H1 (cell line): Measurements from ENCODE around the gene ZFAND3. TPM values are rescaled to one million over a fixed set of nuclear protein-coding genes. Genes with fewer than 3 reads are reported as not detected.

Source experiments
- CTCF ChIA-PET: fragments of 300-600 bp; sonication (Branson Sonifier 250); formaldehyde crosslinking; loops from one replicate; lab custom pipeline; 2021; ENCODE audit not compliant: partially characterized antibody; lab: Charles Lee
- POLR2A ChIA-PET: fragments of 300-600 bp; sonication (Branson Sonifier 250); formaldehyde crosslinking; loops from one replicate; lab custom pipeline; 2021; ENCODE audit warnings: inconsistent platforms; ENCODE audit not compliant: partially characterized antibody; lab: Charles Lee
- DNase-seq, 2 experiments: peaks; one replicate each; pipeline versions ENCODE4 v3.0.0 to v3.0.0-alpha.2; 2010 to 2022; ENCODE audit warnings: low spot score in 2 of 2, low read depth in 1 of 2, mixed read lengths in 1 of 2
- FAIRE-seq: peaks from 2 replicates; lab custom pipeline; 2011; peaks lifted over from hg19 to GRCh38; lab: Jason Lieb, UNC
- H2AFZ ChIP-seq: 2 replicates; pipeline ENCODE4 v1.8.1; 2012; ENCODE audit warnings: low read length, inconsistent platforms
- H2AK5ac ChIP-seq: 2 replicates; pipeline ENCODE4 v1.6.1; 2013; ENCODE audit warnings: low read depth, low read length
- H2BK120ac ChIP-seq: replicated peaks from 2 replicates; pipeline ENCODE3; 2013; ENCODE audit warnings: low read depth, low read length, inconsistent platforms
- H2BK12ac ChIP-seq: 2 replicates; pipeline ENCODE4 v1.6.1; 2013; ENCODE audit warnings: low read depth, low read length
- H2BK15ac ChIP-seq: 2 replicates; pipeline ENCODE4 v1.6.1; 2013; ENCODE audit warnings: low read length
- H2BK20ac ChIP-seq: 2 replicates; pipeline ENCODE4 v1.6.1; 2013; ENCODE audit warnings: low read length
- H2BK5ac ChIP-seq: 2 replicates; pipeline ENCODE4 v1.6.1; 2013; ENCODE audit warnings: low read depth, low read length
- H3K14ac ChIP-seq: 2 replicates; pipeline ENCODE4 v1.6.1; 2013; ENCODE audit warnings: inconsistent platforms; ENCODE audit not compliant: insufficient read length
- H3K18ac ChIP-seq: 2 replicates; pipeline ENCODE4 v1.6.1; 2013; ENCODE audit warnings: low read length; ENCODE audit errors: extremely low read depth
- H3K23ac ChIP-seq: 2 replicates; pipeline ENCODE4 v1.6.1; 2013; ENCODE audit warnings: inconsistent platforms; ENCODE audit not compliant: insufficient read length
- H3K23me2 ChIP-seq: 2 replicates; pipeline ENCODE4 v1.6.1; 2013; ENCODE audit warnings: low read depth, low read length
- H3K27ac ChIP-seq: 2 replicates; pipeline ENCODE4 v1.6.1; 2011; ENCODE audit warnings: low read depth, low read length, inconsistent platforms
- H3K27me3 ChIP-seq, 4 experiments: replicated peaks in 1 of 4; 1 replicate in 1 of 4; 2 replicates in 3 of 4; pipeline versions ENCODE4 v1.6.1 to v1.8.1; 2011 to 2013; ENCODE audit warnings: low read length in 3 of 4, mild to moderate bottlenecking in 3 of 4, inconsistent platforms in 2 of 4, mixed read lengths in 2 of 4, moderate library complexity in 1 of 4; ENCODE audit not compliant: control insufficient read depth in 3 of 4, insufficient read depth in 3 of 4; ENCODE audit errors: extremely low read depth in 1 of 4
- H3K36me3 ChIP-seq, 4 experiments: 2 replicates each; pipeline versions ENCODE4 v1.6.1 to v1.8.1; 2011 to 2013; ENCODE audit warnings: mild to moderate bottlenecking in 4 of 4, low read length in 3 of 4, moderate library complexity in 2 of 4, control low read depth in 1 of 4, inconsistent platforms in 1 of 4; ENCODE audit not compliant: insufficient read depth in 4 of 4, control insufficient read depth in 2 of 4
- H3K4ac ChIP-seq: replicated peaks from 2 replicates; pipeline ENCODE3; 2013; ENCODE audit warnings: low read length, low read depth, mixed read lengths, inconsistent platforms; ENCODE audit not compliant: insufficient read length
- H3K4me1 ChIP-seq, 4 experiments: replicated peaks in 1 of 4; 1 replicate in 1 of 4; 2 replicates in 3 of 4; pipeline versions ENCODE4 v1.6.1 to v1.8.1; 2011 to 2013; ENCODE audit warnings: low read length in 3 of 4, inconsistent platforms in 2 of 4, mixed read lengths in 1 of 4; ENCODE audit not compliant: insufficient read depth in 4 of 4, control insufficient read depth in 3 of 4
- H3K4me2 ChIP-seq, 2 experiments: 2 replicates each; pipeline versions ENCODE4 v1.6.1 to v1.8.1; 2011 to 2013; ENCODE audit warnings: low read depth in 2 of 2, low read length in 2 of 2, control low read depth in 1 of 2, inconsistent platforms in 1 of 2, mild to moderate bottlenecking in 1 of 2; ENCODE audit not compliant: insufficient read depth in 1 of 2
- H3K4me3 ChIP-seq, 4 experiments: fragments of 200-600, 300-600 bp in 1 of 4; sonication (generic), shearing (Covaris generic), sonication (Bioruptor Twin) in 1 of 4; 2 replicates each; pipeline versions ENCODE4 v1.5.1 to v1.8.1; 2011 to 2016; ENCODE audit warnings: low read length in 4 of 4, low read depth in 3 of 4, control low read depth in 2 of 4, inconsistent platforms in 2 of 4, mild to moderate bottlenecking in 2 of 4, mixed read lengths in 1 of 4, moderate library complexity in 1 of 4; ENCODE audit not compliant: insufficient read depth in 2 of 4; ENCODE audit errors: extremely low read depth in 1 of 4
- H3K56ac ChIP-seq: replicated peaks from 2 replicates; pipeline ENCODE3; 2013; ENCODE audit warnings: low read depth, mild to moderate bottlenecking, mixed read lengths, low read length, inconsistent platforms; ENCODE audit not compliant: insufficient read length
- H3K79me1 ChIP-seq: 2 replicates; pipeline ENCODE4 v1.6.1; 2013; ENCODE audit warnings: low read depth, low read length, control low read depth
- H3K79me2 ChIP-seq, 2 experiments: 2 replicates each; pipeline versions ENCODE4 v1.6.1 to v1.8.1; 2012 to 2013; ENCODE audit warnings: low read length in 2 of 2, mild to moderate bottlenecking in 2 of 2, inconsistent platforms in 1 of 2; ENCODE audit not compliant: insufficient read depth in 2 of 2, control insufficient read depth in 1 of 2
- H3K9ac ChIP-seq, 4 experiments: replicated peaks in 1 of 4; 1 replicate in 1 of 4; 2 replicates in 3 of 4; pipeline versions ENCODE4 v1.6.1 to v1.8.1; 2011 to 2013; ENCODE audit warnings: low read depth in 3 of 4, low read length in 3 of 4, control low read depth in 2 of 4, mild to moderate bottlenecking in 2 of 4, moderate library complexity in 2 of 4, inconsistent platforms in 1 of 4; ENCODE audit errors: extremely low read depth in 1 of 4
- H3K9me3 ChIP-seq, 2 experiments: 2 replicates each; pipeline versions ENCODE4 v1.6.1 to v1.8.1; 2012 to 2013; ENCODE audit warnings: mild to moderate bottlenecking in 2 of 2, moderate library complexity in 2 of 2, control low read depth in 1 of 2, inconsistent platforms in 1 of 2, low read depth in 1 of 2, low read length in 1 of 2, mixed read lengths in 1 of 2; ENCODE audit not compliant: insufficient read depth in 2 of 2
- H4K20me1 ChIP-seq, 2 experiments: replicated peaks in 1 of 2; 2 replicates each; pipeline versions ENCODE3 to v1.8.1; 2011 to 2013; ENCODE audit warnings: inconsistent platforms in 2 of 2, low read length in 2 of 2, mild to moderate bottlenecking in 1 of 2; ENCODE audit not compliant: insufficient read depth in 2 of 2, control insufficient read depth in 1 of 2
- H4K5ac ChIP-seq: 2 replicates; pipeline ENCODE4 v1.6.1; 2013; ENCODE audit warnings: low read length, low read depth, mixed read lengths, inconsistent platforms; ENCODE audit not compliant: insufficient read length
- H4K8ac ChIP-seq: 2 replicates; pipeline ENCODE4 v1.8.0; 2013; ENCODE audit warnings: mild to moderate bottlenecking, moderate library complexity, low read length, inconsistent platforms; ENCODE audit not compliant: insufficient read depth; ENCODE audit errors: extremely low read depth
- H4K91ac ChIP-seq: replicated peaks from 2 replicates; pipeline ENCODE3; 2013; ENCODE audit warnings: low read length, mixed read lengths, inconsistent platforms; ENCODE audit not compliant: insufficient read length
- BCL11A ChIP-seq, 2 experiments: IDR thresholded peaks; one replicate each; pipeline ENCODE4 v1.6.1; 2011; ENCODE audit warnings: low read depth in 2 of 2, low read length in 2 of 2, mild to moderate bottlenecking in 2 of 2
- GTF2F1 ChIP-seq: IDR thresholded peaks from 2 replicates; pipeline ENCODE4 v1.6.1; 2012; ENCODE audit warnings: low read depth, low read length, improper control_type of control experiment, borderline replicate concordance
- KDM4A ChIP-seq: IDR thresholded peaks from one replicate; pipeline ENCODE4 v1.7.1; 2012; ENCODE audit warnings: low read depth, mild to moderate bottlenecking, moderate library complexity, low read length, inconsistent platforms; ENCODE audit not compliant: severe bottlenecking
- KDM5A ChIP-seq: fragments of 200-600 bp; IDR thresholded peaks from 2 replicates; pipeline ENCODE4 v1.7.1; 2012; ENCODE audit warnings: mild to moderate bottlenecking, low read length, inconsistent platforms, mixed read lengths
- NANOG ChIP-seq: IDR thresholded peaks from 2 replicates; pipeline ENCODE4 v1.6.1; 2011; ENCODE audit warnings: low read length, low read depth, mild to moderate bottlenecking, inconsistent platforms; ENCODE audit not compliant: insufficient read depth, poor library complexity, severe bottlenecking
- NRF1 ChIP-seq: IDR thresholded peaks from 2 replicates; pipeline ENCODE4 v1.6.1; 2011; ENCODE audit warnings: mild to moderate bottlenecking, low read depth, low read length, improper control_type of control experiment
- POLR2A ChIP-seq, 2 experiments: IDR thresholded peaks; 1 replicate in 1 of 2; 2 replicates in 1 of 2; pipeline ENCODE4 v1.6.1; 2011; ENCODE audit warnings: low read depth in 2 of 2, low read length in 2 of 2, mild to moderate bottlenecking in 2 of 2; ENCODE audit errors: control extremely low read depth in 1 of 2
- POLR2AphosphoS5 ChIP-seq: IDR thresholded peaks from 2 replicates; pipeline ENCODE4 v1.6.1; 2011; ENCODE audit warnings: low read depth, low read length
- RXRA ChIP-seq: IDR thresholded peaks from 2 replicates; pipeline ENCODE4 v1.6.1; 2011; ENCODE audit warnings: low read depth, mild to moderate bottlenecking, low read length, moderate library complexity; ENCODE audit not compliant: insufficient read depth
- SIN3A ChIP-seq, 2 experiments: IDR thresholded peaks in 1 of 2; conservative IDR thresholded peaks in 1 of 2; 2 replicates each; pipeline ENCODE4 v1.6.1; 2011 to 2012; ENCODE audit warnings: low read length in 2 of 2, improper control_type of control experiment in 1 of 2, low read depth in 1 of 2, mild to moderate bottlenecking in 1 of 2
- SRF ChIP-seq: IDR thresholded peaks from 2 replicates; pipeline ENCODE4 v1.6.1; 2011; ENCODE audit warnings: mild to moderate bottlenecking, low read depth, low read length, moderate library complexity
- TCF12 ChIP-seq: IDR thresholded peaks from 2 replicates; pipeline ENCODE4 v1.6.1; 2011; ENCODE audit warnings: low read depth, mild to moderate bottlenecking, low read length
- WGBS, 2 experiments: shearing (Covaris generic) in 1 of 2; methylation state at CpG; one replicate each; pipeline versions ENCODE4 v1.1.6 to v1.1.7; 2013 to 2015; ENCODE audit warnings: low lambda C conversion rate in 2 of 2, mixed read lengths in 2 of 2, inconsistent platforms in 1 of 2, low coverage in 1 of 2, missing lambda C conversion rate in 1 of 2; ENCODE audit not compliant: insufficient replicate concordance in 2 of 2, insufficient coverage in 1 of 2, insufficient read length in 1 of 2; ENCODE audit errors: extremely low coverage in 1 of 2, missing lambda C conversion rate in 1 of 2; 5-methylcytosine and 5-hydroxymethylcytosine counted together
- polyA plus RNA-seq, 7 experiments: library from polyadenylated mRNA; depleted of rRNA in 3 of 7; stranded (reverse) in 5 of 7; unstranded in 2 of 7; fragments of >200 nt in 5 of 7; fragments of 200-250 nt in 2 of 7; gene quantifications; 1 replicate in 5 of 7; 2 replicates in 1 of 7; 4 replicates in 1 of 7; pipeline versions ENCODE4 v1.2.1 to v1.2.3, GENCODE V29; 2011 to 2013; ENCODE audit warnings: missing spikeins in 2 of 7, mixed read lengths in 2 of 7
- total RNA-seq: library from RNA; stranded (reverse); fragmentation: NEBNext Ultra II Directional; extraction: Animal tissue kit (Norgen Biotek cat#: 25700); gene quantifications from 2 replicates; pipeline ENCODE4 v1.2.1, GENCODE V29; 2021
- TF ChIP-seq, protein P1 (sequence below): IDR thresholded peaks from 2 replicates; pipeline ENCODE4 v1.6.1; 2011; ENCODE audit warnings: low read depth, mild to moderate bottlenecking, low read length; ENCODE audit not compliant: insufficient read depth

ZFAND3 gene
- total and polyA plus RNA-seq, 2 of the 8 experiments (the other 6 are each of a cell fraction or from before 2014, with no cell fraction given) = 13.0 to 51.3 TPM

DNA sequence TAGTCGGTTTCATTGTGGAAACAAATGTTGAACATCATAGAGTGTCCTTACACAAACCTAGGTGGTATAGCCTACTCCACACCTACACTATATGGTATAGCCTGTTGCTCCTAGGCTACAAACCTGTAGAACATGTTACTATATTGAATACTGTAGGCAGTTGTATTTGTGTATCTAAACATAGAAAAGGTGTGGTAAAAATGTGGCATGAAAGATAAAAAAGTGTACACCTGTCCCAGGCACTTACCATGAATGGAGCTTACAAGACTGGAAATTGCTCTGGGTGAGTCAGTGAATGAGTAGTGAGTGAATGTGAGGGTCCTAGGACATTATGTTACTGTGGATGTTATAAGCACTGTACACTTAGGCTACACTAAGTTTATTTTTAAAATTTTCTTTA, 103.0 kb downstream of the ZFAND3 start:
- H3K79me1 ChIP-seq = peaks cover 4% of the 10 kb centered on the region; the same call in 1 of the 2 replicates
- DNase-seq = no peak
- no peak overlapping the region for H4K91ac ChIP-seq
- H4K20me1 ChIP-seq = peaks cover 0 to 2% of the 10 kb centered on the region in 2 experiments
- no peaks in the 10 kb centered on the region for H3K27me3 ChIP-seq
- no peaks in the 10 kb centered on the region for H3K36me3 ChIP-seq
- no peak for FAIRE-seq
- WGBS, 2 experiments = 88% methylated on average over 1 of the region's 1 CpG; no CpG with 5 or more reads in 1 of the 2 experiments
- no peaks in the 10 kb centered on the region for H3K23me2 ChIP-seq
- H3K56ac ChIP-seq = no peak overlapping the region
- CTCF ChIA-PET = no interaction called here
- peaks cover 0 to 9% (median 5%) of the 10 kb centered on the region in 4 experiments; a peak in 5 of 7 replicates for H3K4me1 ChIP-seq
- no peak overlapping the region for H4K8ac ChIP-seq
- peaks cover 0 to 80% of the 10 kb centered on the region in 2 experiments; a peak in 3 of 4 replicates for H3K79me2 ChIP-seq
- H2BK5ac ChIP-seq = no peak overlapping the region
- POLR2A ChIA-PET = no interaction called here
- H2BK12ac ChIP-seq = no peak overlapping the region
- H2AFZ ChIP-seq = no peak overlapping the region
- H2BK20ac ChIP-seq = no peak overlapping the region
- H3K9ac ChIP-seq = no peak overlapping the region
- no peak overlapping the region for H3K14ac ChIP-seq
- H3K18ac ChIP-seq = no peak overlapping the region
- H3K4me3 ChIP-seq = no peak overlapping the region
- H2BK15ac ChIP-seq = no peak overlapping the region
- H3K4me2 ChIP-seq = no peak overlapping the region
- no peak overlapping the region for H3K4ac ChIP-seq
- no peak overlapping the region for H3K27ac ChIP-seq
- H3K9me3 ChIP-seq = no peaks in the 10 kb centered on the region
- no peak overlapping the region for H2AK5ac ChIP-seq
- H2BK120ac ChIP-seq = no peak overlapping the region
- no peak overlapping the region for H4K5ac ChIP-seq
- no peak overlapping the region for H3K23ac ChIP-seq
- TF ChIP-seq NANOG = no peak
- no peak for TF ChIP-seq TCF12
- TF ChIP-seq POLR2AphosphoS5 = no peak
- TF ChIP-seq GTF2F1 = no peak
- no peak for TF ChIP-seq NRF1
- no peak for TF ChIP-seq KDM4A
- no peak for TF ChIP-seq SRF
- no peak for TF ChIP-seq RXRA
- no peak for TF ChIP-seq POLR2A (IDR thresholded peaks at IDR 0.05; ENCODE audit: control extremely low read depth in 1 of 2, low read depth in 2 of 2, low read length in 2 of 2)
- TF ChIP-seq KDM5A = no peak
- TF ChIP-seq SIN3A (conservative IDR thresholded peaks at IDR 0.05 in 1 of 2, IDR thresholded peaks at IDR 0.05 in 1 of 2; ENCODE audit: low read depth in 1 of 2, low read length in 2 of 2) = no peak
- TF ChIP-seq BCL11A (IDR thresholded peaks at IDR 0.05; ENCODE audit: low read depth in 2 of 2, low read length in 2 of 2) = no peak
- TF ChIP-seq, protein P1, sequence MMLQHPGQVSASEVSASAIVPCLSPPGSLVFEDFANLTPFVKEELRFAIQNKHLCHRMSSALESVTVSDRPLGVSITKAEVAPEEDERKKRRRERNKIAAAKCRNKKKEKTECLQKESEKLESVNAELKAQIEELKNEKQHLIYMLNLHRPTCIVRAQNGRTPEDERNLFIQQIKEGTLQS = no peak
